Panc1 (cell line): Measurements from ENCODE around the gene BRSK1.

ENCODE experiments used
- POLR2AphosphoS5 ChIP-seq: IDR thresholded peaks from 2 replicates; pipeline ENCODE4 v1.6.1; 2012; ENCODE audit warnings: mild to moderate bottlenecking, low read depth, low read length, moderate library complexity
- SIN3A ChIP-seq: IDR thresholded peaks from 2 replicates; pipeline ENCODE4 v1.6.1; 2012; ENCODE audit warnings: low read depth, mild to moderate bottlenecking, low read length, moderate library complexity, borderline replicate concordance; ENCODE audit not compliant: insufficient read depth
- TF ChIP-seq, protein P1 (sequence below): fragments of 450-650 bp; IDR thresholded peaks from 2 replicates; pipeline ENCODE4 v1.5.1; 2017; ENCODE audit warnings: mild to moderate bottlenecking
- TF ChIP-seq, protein P2 (sequence below), 2 experiments: IDR thresholded peaks; 2 replicates each; pipeline ENCODE4 v1.6.1; 2011 to 2012; ENCODE audit warnings: low read depth in 2 of 2, control low read depth in 1 of 2, low read length in 1 of 2, mild to moderate bottlenecking in 1 of 2, moderate library complexity in 1 of 2; ENCODE audit not compliant: insufficient read depth in 1 of 2

DNA sequence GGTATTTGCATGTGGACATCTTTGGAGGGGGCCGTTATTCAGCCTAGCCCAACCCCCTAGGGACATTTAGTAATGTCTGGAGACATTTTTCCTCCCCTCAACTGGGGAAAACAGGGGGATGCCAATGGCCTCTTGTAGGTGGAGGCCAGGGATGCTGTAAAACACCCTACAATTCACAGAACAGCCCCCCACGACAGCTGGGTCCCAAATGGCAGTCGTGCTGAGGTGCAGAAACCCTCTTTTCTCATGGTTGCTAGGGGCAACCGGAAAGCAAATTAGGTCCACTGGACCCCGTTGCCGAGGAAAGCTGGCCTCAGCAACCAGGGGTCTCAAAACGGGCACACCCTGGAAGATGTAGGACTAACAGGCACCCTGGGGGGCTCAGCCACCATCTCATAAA, 26.7 kb downstream of the BRSK1 start:
- TF ChIP-seq SIN3A (no peak), POLR2AphosphoS5 (no peak)
- TF ChIP-seq, protein P1, sequence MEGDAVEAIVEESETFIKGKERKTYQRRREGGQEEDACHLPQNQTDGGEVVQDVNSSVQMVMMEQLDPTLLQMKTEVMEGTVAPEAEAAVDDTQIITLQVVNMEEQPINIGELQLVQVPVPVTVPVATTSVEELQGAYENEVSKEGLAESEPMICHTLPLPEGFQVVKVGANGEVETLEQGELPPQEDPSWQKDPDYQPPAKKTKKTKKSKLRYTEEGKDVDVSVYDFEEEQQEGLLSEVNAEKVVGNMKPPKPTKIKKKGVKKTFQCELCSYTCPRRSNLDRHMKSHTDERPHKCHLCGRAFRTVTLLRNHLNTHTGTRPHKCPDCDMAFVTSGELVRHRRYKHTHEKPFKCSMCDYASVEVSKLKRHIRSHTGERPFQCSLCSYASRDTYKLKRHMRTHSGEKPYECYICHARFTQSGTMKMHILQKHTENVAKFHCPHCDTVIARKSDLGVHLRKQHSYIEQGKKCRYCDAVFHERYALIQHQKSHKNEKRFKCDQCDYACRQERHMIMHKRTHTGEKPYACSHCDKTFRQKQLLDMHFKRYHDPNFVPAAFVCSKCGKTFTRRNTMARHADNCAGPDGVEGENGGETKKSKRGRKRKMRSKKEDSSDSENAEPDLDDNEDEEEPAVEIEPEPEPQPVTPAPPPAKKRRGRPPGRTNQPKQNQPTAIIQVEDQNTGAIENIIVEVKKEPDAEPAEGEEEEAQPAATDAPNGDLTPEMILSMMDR: no peak
- TF ChIP-seq, protein P2, sequence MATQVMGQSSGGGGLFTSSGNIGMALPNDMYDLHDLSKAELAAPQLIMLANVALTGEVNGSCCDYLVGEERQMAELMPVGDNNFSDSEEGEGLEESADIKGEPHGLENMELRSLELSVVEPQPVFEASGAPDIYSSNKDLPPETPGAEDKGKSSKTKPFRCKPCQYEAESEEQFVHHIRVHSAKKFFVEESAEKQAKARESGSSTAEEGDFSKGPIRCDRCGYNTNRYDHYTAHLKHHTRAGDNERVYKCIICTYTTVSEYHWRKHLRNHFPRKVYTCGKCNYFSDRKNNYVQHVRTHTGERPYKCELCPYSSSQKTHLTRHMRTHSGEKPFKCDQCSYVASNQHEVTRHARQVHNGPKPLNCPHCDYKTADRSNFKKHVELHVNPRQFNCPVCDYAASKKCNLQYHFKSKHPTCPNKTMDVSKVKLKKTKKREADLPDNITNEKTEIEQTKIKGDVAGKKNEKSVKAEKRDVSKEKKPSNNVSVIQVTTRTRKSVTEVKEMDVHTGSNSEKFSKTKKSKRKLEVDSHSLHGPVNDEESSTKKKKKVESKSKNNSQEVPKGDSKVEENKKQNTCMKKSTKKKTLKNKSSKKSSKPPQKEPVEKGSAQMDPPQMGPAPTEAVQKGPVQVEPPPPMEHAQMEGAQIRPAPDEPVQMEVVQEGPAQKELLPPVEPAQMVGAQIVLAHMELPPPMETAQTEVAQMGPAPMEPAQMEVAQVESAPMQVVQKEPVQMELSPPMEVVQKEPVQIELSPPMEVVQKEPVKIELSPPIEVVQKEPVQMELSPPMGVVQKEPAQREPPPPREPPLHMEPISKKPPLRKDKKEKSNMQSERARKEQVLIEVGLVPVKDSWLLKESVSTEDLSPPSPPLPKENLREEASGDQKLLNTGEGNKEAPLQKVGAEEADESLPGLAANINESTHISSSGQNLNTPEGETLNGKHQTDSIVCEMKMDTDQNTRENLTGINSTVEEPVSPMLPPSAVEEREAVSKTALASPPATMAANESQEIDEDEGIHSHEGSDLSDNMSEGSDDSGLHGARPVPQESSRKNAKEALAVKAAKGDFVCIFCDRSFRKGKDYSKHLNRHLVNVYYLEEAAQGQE (IDR thresholded peaks at IDR 0.05; ENCODE audit: insufficient read depth in 1 of 2, low read depth in 2 of 2, low read length in 1 of 2): no peak
